ENCODE results near the gene TRPM4.

Gene TRPM4

DNA sequence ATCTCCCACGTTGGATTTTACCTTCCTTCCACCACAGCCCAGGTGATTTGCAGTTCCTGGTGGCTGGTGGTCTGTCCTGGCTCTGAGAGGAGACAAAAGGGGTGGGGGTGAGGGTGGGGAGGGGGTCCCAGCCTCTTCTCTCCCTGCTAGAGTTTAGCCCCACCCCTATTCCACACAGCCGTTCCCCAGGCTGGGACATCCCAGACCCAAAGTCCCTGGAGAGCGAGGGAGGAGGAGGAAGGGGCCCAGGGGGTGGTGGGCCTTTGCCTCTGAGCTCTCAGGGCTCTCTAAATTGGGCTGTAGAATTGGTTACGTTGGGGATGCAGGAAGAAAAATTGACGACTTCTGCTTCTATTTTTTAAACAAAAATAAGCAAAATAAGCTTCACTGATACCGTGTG is 85.5 kb downstream of the TRPM4 start:
- DNase-seq = no peak

DNA sequence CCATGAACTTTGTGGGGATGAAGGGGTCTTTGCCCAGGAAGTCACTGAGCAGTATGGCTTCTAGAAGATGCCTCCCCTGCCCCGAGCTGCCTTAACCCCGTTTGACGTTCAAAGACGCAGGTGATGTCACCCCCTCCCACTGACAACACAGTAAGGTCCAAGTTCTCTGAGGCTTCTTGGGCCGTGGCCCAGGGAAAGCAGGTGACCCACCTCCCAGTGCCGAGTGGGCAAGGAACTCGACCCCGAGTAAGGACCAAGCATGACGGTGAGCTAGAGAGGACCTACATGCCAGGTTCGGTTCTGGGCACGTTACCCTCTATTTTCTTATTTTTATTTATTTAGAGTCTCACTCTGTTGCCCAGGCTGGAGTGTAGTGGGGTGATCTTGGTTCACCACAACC is 86.1 kb downstream of the TRPM4 start:
- DNase-seq = no peak

DNA sequence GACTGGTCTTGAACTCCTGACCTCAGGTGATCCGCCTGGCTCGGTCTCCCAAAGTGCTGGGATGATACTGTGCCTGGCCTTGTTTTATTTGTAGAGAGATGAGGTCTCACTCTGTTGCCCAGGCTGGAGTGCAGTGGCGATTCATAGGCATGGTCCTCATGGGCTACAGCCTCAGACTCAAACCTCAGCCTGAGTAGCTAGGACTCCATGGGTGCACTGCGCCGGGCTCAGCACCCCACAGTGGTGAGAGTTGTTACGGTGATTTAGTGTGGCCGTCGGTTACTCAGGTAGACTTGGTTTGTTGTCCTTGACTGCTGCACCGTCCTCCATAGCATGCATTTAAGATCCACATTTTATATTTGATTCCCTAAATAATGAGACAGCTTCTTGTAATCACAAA is 86.7 kb downstream of the TRPM4 start:
- DNase-seq = no peak

DNA sequence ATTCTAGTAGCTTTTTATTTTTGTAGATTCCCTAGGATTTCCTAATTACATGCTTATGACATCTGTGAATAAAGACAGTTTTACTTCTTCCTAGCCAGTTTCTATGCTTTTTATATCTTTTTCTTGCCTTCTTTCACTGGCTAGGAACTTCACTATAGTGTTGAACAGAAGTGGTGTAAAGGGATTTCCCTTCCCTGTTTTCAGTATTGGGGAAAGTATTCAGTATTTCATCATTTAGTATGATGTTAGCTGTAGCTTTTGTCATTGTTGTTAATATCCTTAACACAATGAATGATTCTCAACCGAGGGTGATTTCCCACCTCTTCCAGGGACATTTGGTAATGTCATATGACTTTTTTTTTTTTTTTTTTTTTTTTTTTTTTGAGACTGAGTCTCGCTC is 90.1 kb downstream of the TRPM4 start:
- no peak for DNase-seq

DNA sequence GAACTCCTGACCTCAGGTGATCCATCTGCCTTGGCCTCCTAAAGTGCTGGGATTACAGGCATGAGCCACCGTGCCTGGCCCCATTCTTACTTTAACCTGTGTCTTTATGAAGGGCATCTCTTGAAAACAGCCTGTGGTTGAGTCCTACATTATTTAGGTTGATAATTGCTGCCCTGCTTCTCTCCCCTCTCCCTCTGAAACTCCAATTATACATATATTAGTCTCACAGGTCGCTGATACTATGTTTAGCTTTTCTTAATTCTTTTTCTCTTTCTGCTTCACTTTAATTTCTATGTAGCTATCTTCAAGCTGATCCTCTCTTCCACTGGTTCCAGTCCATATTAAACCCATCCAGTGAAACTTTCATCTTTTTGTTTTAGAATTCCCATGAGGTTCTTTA is 92.3 kb downstream of the TRPM4 start:
- no peak for DNase-seq

DNA sequence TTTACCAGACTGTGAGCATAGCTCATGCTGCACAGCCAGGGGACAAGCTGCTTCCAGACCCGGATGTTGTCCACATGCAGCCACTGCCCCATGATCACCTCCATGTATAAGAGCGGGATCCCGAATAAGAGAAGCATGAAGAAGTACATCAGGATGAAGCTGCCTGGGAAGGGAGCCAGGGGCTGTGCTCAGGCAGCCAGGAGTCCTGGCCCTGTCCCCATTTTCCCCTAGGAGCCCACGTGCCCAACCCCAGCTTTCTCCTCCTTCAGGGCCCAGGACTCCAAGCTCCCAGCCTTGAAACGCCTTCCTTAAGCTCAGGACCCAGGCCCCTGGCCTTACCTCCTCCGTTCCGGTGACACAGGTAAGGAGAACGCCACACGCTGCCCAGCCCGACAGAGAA is 98.1 kb downstream of the TRPM4 start:
- DNase-seq = no peak

DNA sequence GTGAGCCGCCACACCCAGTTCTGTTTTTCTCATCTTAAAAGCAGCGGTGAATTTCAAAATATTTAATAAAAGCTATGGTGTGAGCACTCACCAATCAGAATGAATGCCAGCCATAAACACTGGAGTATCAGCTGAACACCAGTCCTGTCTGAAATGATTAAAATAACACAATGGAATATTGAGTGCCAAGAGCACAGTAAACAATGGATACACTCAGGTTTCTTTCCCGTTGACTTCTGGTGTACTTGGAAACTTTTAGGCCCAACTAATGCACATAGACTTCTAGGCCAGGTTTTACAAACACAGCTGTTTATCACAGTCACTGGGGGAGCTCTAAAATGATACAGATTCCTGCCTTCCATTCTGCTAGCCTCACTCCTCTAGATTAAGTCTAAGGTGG is 99.1 kb downstream of the TRPM4 start:
- no peak for DNase-seq

All from activated CD4-positive, alpha-beta T cell treated with anti-CD3 and anti-CD28 coated beads, Interleukin-2, amount 50 U/mL, for 48 hours (primary cell).